Esophagus mucosa (tissue), 1 donor: ENCODE data around the gene VSIG4. TPM values are rescaled to one million over a fixed set of nuclear protein-coding genes. Genes with fewer than 3 reads are reported as not detected.
A peak's percentile ranks its signal among the peaks of the same experiment; 100 is the strongest.
"Not testable (repeated sequence)": the region's sequence is repeated elsewhere in the genome, so short reads cannot be mapped to it uniquely, and the experiment has no call there.

Experiments
- ATAC-seq: fragments of 200-7000 bp; cut with Tn5 transposase; one replicate; pipeline ENCODE4 v1.9.1; 2020
- total RNA-seq: library from RNA; stranded (reverse); gene quantifications from one replicate; pipeline ENCODE4 v1.2.4, GENCODE V29; 2023
- donor health status: DM: yes; HTN: yes; CAD: no.

Gene VSIG4, protein sequence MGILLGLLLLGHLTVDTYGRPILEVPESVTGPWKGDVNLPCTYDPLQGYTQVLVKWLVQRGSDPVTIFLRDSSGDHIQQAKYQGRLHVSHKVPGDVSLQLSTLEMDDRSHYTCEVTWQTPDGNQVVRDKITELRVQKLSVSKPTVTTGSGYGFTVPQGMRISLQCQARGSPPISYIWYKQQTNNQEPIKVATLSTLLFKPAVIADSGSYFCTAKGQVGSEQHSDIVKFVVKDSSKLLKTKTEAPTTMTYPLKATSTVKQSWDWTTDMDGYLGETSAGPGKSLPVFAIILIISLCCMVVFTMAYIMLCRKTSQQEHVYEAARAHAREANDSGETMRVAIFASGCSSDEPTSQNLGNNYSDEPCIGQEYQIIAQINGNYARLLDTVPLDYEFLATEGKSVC
- 2.9 TPM for total RNA-seq

DNA sequence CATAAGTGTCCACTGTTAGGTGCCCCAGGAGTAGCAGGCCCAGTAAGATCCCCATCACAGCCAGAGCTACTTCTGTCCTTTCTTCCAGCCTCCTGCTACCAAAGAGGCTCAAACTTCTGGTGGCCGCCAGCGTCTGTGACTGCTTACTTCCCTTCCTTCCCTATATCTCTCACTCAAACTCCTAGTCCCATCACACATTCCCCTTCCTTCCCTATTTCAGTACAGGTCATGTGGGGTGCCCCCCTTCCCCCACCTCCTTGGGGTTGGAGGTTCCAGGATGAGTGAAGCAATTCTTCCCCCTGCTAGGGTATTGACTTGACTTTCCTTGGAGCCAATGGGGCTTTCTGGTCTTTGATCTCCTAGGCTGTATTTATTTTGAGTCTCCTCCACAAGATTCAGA, at the start of gene VSIG4:
Gene VSIG4 (minus strand): TSS at position 137 of the 400 bp plus-strand sequence. CDS start 82 bp downstream, at position 55.
- ATAC-seq = no peak

GRCh38 chrX:66076801-66077200, 36.9 kb upstream of the VSIG4 start:
- no peak for ATAC-seq

GRCh38 chrX:66074920-66075879, 35.3 kb upstream of the VSIG4 start:
- no peak for ATAC-seq

GRCh38 chrX:66071126-66071525, 31.2 kb upstream of the VSIG4 start:
- ATAC-seq = no peak

DNA sequence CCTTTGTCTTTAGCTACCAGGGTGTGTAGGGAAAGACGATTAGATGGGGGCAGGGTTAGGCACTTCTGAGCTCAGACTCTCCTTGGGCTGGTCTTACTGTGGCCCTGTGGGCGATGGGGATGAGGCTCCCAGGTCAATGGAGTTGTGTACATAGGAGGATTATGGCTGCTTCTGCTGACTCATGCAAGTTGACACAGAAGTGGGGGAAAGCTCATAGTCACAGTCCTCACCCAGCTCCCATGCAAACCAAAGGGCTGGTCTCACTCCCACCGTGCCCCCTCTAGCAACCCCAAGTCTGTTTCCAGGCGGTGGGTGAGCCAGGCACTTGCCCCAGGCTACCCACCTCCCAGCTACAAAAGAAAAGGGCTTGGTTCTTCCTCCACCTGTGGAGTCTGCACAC, 24.4 kb upstream of the VSIG4 start:
- ATAC-seq = no peak

DNA sequence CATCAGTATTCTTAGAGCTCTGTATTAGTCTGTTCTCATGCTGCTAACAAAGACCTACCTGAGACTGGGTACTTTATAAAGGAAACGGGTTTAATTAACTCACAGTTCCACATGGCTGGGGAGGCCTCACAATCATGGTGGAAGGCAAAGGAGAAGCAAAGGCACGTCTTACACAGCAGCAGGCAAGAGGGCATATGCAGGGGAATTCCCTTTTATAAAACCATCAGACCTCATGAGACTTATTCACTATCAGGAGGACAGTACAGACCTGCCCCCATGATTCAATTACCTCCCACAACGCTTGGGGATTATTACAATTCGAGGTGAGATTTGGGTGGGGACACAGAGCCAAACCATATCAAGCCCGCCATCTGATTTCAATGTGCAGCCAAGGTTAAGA, 17.1 kb upstream of the VSIG4 start:
- ATAC-seq = not testable (repeated sequence)

DNA sequence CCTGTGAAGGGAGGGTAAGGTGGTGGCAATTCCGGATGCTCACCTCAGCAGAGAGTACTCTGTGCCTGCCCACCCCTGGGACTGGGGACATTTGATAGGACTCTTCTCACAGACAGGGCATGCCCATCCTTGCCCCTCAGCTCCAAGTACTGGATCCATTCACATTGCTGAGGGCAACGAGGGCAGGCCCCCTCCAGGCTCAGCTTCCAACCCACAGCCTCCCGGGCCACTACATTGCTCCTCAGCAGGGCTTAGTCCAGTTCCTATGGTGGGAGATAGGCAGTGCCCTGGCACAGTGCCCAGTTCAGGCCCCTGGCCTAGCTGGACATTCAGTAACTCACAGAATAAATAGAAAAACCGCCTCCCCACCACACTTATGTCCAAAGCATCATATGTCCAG, 15.1 kb upstream of the VSIG4 start:
- ATAC-seq = no peak

- no peak for ATAC-seq
Measured at GRCh38 chrX:66053414-66053813, 13.5 kb upstream of the VSIG4 start.

- ATAC-seq = no peak
Measured at GRCh38 chrX:66051980-66052379, 12.1 kb upstream of the VSIG4 start.

DNA sequence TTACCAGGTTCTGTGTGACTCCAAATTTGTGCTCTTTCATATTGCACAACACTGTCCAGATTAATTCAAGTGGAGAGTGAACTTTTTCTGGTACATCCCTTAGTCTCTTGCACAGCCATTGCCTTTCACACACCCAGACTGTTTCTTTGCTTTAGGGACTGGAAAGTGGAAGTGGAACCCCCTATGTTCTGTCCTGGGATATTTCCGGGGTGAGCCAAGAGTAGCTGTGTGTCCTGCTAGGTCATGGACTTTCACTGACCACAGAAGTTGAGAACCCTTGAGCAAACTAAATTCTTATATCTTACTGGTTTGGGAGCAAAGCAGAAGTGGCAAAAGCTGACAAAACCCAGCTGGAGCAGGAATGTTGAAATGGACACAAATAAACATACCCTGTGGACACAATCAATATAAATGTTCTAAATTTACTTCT, 10.3 kb upstream of the VSIG4 start:
- no peak for ATAC-seq

DNA sequence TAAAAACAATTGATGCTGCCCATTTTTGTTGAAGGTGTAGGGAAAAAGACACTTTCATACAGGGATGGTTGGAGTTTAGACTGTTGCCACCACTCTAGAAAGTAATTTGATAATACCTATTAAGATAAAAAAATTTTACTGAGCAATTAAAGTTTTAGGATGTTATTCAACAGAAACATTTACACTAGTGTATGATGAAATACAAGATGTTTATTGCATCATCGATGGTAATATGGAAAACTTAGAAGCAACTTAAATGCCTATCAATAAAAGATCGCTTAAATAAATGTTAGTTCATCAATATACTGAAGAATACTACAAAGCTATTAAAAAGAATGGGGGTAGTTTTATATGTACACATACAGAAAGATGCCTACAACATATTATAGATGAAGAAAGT, 9.2 kb upstream of the VSIG4 start:
- ATAC-seq = no peak

DNA sequence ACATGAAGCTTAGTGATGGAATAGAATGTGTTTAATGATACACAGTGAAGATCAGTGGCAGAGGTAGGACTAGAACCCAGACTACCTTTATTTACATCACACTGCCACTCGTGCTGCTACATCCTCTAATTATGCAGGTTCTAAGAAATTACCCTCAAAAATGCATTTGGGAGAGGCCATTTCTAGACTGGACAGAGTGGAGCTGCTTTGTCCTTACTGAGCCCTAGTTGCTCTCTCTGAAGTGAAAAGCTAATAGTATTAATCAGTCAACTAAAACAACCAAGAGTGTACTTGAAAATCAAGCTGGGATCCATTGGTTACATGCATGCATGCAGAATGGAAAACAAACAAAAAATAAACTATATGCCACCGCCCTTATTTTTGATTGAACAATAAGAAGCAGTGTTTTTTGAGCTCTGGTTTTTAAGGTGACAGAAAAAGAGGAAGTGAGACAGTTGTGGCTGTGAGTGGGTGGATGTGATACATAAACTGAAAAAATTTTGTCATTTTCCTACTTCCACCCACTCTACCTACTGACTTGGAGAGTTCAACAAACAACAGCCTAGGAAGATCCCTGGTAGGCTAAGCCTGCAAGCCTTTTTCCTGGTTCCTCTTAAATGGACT, 6.8 kb upstream of the VSIG4 start:
- ATAC-seq = peak; percentile 18

DNA sequence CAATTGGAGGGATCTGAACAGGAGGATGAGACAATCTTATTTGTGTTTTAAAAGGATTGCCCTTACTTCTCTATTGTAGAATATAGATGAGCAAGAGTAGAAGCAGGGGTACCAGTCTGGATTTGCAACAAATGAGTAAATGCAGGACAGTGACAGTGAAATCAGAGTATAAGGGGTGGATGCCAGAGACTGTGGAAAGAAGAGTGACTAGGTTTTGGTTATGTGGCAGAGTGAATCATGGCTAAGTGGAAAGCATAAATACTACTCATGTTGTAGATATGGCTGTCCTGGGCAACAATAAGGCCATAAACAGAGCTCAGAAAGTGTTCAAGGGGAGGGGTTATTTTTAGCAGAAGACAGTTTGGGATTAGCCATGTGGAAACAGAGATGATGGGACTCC, 6.0 kb upstream of the VSIG4 start:
- ATAC-seq = no peak

- no peak for ATAC-seq
Measured at GRCh38 chrX:66043584-66043983, 3.7 kb upstream of the VSIG4 start.

DNA sequence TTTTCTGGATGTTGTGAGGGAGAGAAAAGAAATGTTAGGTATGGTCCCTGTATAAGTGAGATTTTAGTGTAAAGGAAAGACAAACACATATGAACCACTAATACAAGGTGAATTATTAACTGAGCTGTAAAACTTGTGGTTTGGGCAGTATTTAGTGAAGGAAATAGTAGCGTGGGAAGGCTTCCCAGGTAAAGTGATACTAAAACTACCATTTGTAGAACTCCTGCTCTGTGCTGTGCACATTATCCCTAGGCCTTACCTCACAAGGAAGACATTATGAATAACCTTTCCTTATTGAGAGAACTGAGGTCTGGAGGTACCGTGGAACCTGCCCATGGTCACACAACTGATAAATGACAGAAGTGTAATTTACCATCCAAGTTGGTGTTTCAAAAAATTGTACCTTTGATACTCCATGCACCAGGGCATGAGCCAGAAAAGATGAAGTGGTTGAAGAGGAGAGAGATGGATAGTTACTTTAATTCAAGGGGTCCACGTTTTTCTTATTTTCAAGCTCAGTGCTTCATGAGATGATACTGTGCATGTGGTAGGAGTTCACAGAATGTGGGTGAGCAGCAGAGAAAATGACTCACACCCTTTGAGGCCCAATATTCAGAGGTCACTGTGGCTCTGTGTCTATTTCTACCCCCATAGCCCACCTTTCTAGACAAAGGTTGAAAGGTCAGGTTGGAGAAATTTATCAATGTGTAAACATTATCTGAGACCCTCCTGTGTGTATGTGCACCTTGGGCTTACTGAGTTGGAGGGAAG, 2.6 kb upstream of the VSIG4 start:
- no peak for ATAC-seq

- ATAC-seq = no peak
Measured at GRCh38 chrX:66038115-66038514, 1.8 kb downstream of the VSIG4 start.

DNA sequence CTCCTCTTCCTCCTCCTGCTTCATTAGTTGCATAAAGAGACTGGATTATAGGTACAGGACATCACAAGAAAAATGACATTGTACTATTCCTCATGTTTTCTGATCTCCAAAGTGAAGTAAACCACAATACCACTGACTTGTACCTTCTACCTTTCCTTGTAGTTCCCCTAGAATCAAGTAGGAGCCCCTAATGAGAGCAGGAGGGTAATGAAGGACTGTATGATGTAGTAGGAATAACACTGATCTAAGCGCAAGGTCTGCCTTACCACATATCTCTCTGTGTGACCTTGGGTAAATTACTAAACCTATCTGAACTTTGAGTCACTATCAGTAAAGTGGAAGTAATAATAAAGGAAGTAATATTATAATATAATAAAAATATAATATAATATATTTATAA, 3.6 kb downstream of the VSIG4 start:
- ATAC-seq = no peak

GRCh38 chrX:66035667-66036066, 4.2 kb downstream of the VSIG4 start:
- no peak for ATAC-seq

DNA sequence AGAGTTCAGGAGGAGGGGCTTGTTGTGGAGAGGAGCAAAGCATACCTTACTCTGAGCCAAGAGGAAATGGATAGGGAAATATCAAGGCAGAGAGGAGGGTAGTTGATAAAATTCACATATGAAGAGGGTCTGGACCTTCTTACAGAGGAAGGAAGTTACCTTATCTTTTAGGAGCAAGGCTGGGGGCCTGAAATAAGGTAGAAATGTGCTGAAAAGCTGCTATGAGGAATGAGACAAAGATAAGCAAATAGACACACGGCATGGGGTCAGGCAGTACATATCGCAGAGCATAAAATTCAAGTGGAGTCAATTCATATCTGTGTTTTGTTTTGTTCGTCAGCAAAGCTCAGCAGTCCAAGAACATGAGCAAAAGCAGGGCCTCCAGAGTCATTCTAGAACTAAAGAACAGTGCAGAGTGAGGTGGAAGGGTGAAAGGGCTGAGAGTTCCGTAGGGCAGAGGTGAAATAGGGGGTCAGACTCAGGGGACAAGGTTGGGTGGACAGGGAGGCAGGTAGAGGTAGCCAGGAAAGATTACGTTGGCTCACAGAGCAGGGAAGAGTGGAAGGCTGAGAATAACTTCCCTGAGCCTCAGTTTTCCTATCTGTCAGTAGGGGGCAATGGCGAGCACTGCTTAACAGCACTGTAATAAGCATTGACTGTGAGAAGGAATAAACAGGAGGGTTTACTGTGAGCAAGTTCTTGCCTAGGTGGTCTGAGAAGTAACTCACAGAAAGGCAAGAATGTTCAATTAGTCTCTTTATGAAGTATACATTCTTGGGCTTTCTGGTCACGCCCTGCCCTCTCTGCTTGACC, 9.2 kb downstream of the VSIG4 start:
- ATAC-seq = peak; percentile 52

- ATAC-seq = no peak
Measured at GRCh38 chrX:66028936-66029335, 10.9 kb downstream of the VSIG4 start.

GRCh38 chrX:66024570-66024969, 15.3 kb downstream of the VSIG4 start:
- ATAC-seq = no peak
